HG03521 (cell line): ENCODE measurements around the gene UBAP1.
"Not testable (repeated sequence)": the region's sequence is repeated elsewhere in the genome, so short reads cannot be mapped to it uniquely, and the experiment has no call there.

Source experiments
- ATAC-seq: cut with Tn5 transposase; IDR thresholded peaks from one replicate; pipeline ENCODE4 v1.9.1; 2021; ENCODE audit warnings: mild to moderate bottlenecking, moderate library complexity; ENCODE audit not compliant: unreplicated experiment

UBAP1 gene

GRCh38 chr9:34254966-34255825 is 76.4 kb downstream of the UBAP1 start:
- ATAC-seq: no peak

GRCh38 chr9:34256104-34256503 is 77.3 kb downstream of the UBAP1 start:
- ATAC-seq: no peak

DNA sequence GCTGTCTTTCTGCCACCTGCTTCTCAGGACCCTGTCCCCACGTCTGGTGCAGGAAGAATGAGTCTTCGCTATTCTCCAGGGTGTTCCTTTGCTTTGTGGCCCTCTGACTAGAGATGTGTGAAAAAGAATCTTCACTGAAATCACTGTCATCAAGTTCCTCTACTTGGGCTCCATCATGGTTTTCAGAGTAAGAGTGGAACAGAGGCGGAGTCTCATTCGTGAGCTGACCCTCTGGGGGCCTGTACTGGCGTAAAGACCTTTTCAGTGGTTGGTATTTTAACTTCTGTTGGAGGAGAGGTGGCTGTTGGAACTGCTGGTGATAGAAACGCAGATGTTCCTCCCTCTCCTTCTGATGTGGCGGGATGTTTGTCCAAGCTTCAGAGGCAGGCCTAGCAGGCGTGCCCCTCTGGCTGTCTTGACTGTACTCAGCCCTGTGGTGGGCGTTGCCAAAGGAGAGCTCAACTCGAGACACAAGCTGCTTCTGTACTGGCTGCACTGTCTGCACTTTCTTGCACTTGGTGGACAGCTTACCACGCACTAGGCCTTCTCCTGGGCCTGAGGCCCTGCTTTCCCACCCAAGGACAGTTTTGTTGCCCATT is 78.2 kb downstream of the UBAP1 start:
- no peak for ATAC-seq

- ATAC-seq: no peak
These were observed 80.5 kb downstream of the UBAP1 start for GRCh38 chr9:34259315-34259714.

GRCh38 chr9:34262971-34263370 is 84.1 kb downstream of the UBAP1 start:
- ATAC-seq: no peak

DNA sequence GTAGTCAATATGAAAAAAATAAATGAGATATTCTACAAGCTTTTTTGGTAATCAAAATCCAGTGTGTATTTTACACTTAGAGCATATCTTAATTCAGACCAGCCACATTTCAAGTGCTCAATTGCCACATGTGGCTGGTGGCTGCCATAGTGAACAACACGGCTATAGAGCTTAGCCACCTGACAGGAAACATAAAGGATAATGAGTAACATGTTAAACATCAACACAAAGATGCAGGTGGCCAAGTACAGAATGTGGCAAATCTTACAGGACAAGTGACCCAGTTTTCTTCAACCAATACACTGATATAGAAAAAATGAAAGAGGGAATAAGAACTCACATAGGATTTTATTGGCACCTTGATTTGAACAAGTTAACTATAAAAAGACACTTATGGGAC is 88.8 kb downstream of the UBAP1 start:
- no peak for ATAC-seq

DNA sequence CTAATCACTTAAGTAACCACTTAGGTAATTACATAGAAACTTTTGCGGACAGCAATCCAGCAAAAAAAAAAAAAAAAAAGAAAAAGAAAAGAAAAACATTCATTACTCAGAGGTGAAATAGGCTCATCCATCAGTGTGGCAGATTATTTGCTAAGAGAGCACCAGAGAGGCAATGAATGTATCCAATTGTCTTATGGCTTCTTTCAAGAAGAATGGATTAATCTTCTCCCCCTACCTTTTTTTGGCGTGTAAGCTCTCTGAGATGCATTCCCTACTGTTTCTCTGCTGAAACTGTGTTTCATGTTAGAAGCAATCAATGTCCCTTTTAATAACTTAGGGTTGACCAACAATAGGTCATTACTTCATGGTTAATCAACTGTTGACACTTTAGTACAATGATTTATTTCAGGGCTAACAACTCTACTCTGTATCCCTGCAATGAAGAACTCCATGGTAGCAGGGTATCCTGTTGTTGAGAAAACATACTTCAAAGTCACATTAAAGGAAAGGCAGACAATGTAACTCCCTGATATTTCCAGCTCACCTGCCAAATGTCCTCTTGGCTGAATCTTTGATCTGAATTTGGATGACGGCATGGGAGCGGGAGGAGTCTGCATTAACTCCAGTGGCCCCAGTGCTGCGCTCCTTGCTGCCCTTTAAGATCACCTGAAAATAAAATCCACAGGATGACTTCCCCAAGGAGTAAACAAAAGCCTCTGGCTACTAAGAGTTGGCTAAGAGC is 92.6 kb downstream of the UBAP1 start:
- ATAC-seq: no peak

GRCh38 chr9:34272101-34272541 is 93.3 kb downstream of the UBAP1 start:
- no peak for ATAC-seq

DNA sequence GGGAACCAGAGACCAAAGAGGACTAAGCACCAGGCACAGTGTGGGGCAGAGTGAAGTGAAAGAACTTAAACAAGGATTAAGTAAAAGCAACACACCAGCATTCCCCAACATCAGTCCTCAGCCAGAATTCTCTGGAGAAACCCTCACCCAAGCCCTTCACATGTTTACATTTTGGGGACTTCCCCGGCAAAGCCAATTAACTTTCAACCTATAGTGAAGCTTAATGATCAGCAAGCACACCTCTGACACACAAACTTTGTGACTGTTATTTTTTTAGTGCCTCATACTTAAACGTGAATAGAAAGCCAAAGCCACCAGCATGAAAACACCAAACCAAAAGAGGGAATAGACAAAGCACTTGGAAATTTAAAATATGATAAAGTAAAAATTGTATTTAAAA is 94.7 kb downstream of the UBAP1 start:
- not testable (repeated sequence) for ATAC-seq

- ATAC-seq: no peak
These were observed 97.0 kb downstream of the UBAP1 start for GRCh38 chr9:34275811-34276210.

DNA sequence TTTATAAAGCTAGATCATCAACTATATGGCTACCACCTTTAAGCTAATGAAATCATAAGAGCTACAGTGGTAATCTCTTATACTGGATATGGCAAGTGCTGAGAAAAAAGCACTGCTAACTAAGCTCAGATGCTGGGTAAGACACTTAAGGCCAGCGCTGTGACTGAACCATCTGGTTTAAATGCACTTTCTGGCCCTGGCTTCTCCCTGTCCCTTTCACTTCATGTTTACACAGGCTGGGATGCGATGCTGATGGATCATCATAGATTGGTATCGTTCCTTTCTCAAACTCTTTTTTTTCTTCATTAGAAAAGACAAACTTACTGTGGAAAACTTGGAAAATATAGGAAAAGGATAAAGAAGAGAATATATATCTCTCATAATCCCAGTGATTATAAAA is 97.9 kb downstream of the UBAP1 start:
- no peak for ATAC-seq

- no peak for ATAC-seq
These were observed 100.6 kb downstream of the UBAP1 start for GRCh38 chr9:34279411-34279810.

DNA sequence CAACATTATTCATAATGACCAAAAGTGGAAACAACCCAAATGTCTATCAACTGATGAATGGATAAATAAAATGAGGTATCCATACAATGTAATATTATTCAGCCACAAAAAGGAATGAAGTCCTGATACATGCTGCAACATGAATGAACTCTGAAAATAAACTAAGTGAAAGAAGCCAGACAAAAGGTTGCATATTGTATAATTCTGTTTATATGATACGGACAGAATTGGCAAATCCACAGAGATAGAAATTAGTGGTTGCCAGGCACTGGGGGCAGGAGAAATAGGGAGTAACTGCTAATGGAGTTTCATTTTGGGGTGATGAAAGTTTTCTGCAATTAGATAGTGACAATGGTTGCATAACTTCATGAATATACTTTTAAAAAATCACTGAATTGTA is 103.3 kb downstream of the UBAP1 start:
- no peak for ATAC-seq

DNA sequence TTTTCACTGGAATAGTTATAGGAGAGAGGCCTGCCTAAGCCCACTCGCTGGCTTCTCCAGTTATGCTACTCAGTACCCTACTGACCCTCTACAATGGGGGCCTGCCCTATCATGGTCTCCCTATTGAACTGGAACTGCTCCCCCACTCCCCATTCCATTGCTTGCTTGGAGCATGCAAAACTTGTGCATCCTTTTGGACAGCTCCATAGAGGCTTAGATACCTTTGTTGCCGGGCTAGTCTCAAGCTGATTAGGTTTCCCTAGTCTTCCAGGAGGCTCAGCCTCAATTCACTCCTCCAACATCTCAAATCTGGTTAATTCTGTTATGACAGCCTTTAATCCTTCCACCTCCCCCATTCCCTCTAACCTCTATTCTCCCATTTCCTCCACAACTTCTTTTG is 110.3 kb downstream of the UBAP1 start:
- ATAC-seq: no peak

- ATAC-seq: no peak
These were observed 112.2 kb downstream of the UBAP1 start for GRCh38 chr9:34291023-34291422.

- ATAC-seq: no peak
These were observed 112.6 kb downstream of the UBAP1 start for GRCh38 chr9:34291423-34291822.

DNA sequence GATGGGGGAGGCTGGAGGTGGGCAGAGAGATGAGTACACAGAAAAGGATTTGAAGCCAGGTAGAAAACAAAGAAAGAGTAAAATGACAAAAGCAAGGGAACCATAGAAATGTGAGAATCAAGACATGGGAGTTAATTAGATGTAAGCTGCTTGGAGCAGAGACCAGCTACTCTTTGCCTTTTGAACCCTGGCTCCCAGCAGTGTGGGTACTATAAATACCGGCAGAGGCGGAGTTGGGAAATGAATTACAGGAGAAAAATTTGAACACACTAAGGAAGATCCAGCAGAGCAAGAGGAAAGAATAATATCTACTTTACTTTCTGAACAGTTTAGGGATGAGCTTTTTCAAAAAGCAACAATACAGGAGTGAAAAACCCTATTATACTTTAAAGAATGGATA is 113.7 kb downstream of the UBAP1 start:
- no peak for ATAC-seq

GRCh38 chr9:34301064-34301463 is 122.2 kb downstream of the UBAP1 start:
- ATAC-seq: not testable (repeated sequence)
